ENCODE measurements around the gene TYR.

DNA sequence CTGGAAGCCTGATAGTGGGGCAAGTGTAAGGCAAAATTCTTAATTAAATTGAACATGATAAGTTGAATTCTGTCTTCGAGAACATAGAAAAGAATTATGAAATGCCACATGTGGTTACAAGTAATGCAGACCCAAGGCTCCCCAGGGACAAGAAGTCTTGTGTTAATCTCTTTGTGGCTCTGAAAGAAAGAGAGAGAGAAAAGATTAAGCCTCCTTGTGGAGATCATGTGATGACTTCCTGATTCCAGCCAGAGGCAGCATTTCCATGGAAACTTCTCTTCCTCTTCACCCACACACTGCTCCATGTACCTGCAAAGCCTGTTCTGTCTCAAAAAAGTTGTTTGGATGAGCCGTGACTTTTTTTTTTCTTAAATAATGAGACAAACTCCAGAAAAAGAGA, 1.9 kb upstream of the TYR start:
- TF ChIP-seq, protein P1, sequence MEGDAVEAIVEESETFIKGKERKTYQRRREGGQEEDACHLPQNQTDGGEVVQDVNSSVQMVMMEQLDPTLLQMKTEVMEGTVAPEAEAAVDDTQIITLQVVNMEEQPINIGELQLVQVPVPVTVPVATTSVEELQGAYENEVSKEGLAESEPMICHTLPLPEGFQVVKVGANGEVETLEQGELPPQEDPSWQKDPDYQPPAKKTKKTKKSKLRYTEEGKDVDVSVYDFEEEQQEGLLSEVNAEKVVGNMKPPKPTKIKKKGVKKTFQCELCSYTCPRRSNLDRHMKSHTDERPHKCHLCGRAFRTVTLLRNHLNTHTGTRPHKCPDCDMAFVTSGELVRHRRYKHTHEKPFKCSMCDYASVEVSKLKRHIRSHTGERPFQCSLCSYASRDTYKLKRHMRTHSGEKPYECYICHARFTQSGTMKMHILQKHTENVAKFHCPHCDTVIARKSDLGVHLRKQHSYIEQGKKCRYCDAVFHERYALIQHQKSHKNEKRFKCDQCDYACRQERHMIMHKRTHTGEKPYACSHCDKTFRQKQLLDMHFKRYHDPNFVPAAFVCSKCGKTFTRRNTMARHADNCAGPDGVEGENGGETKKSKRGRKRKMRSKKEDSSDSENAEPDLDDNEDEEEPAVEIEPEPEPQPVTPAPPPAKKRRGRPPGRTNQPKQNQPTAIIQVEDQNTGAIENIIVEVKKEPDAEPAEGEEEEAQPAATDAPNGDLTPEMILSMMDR (IDR thresholded peaks at IDR 0.05) = no peak
- TF ChIP-seq POLR2AphosphoS5 (IDR thresholded peaks at IDR 0.05) (no peak), POLR2A (IDR thresholded peaks at IDR 0.05) (no peak)
